GM18519 (cell line): ENCODE results near the gene GRB10.

ENCODE experiments used
- ATAC-seq: cut with Tn5 transposase; IDR thresholded peaks from one replicate; pipeline ENCODE4 v1.9.1; 2021; ENCODE audit warnings: mild to moderate bottlenecking, moderate library complexity; ENCODE audit not compliant: unreplicated experiment, low FRiP score

GRB10 gene

GRCh38 chr7:50676740-50677637 is 105.7 kb downstream of the GRB10 start:
- ATAC-seq, result no peak

GRCh38 chr7:50676079-50676478 is 106.6 kb downstream of the GRB10 start:
- no peak for ATAC-seq

- ATAC-seq, result no peak
Measured at GRCh38 chr7:50674896-50675835, 107.5 kb downstream of the GRB10 start.

GRCh38 chr7:50674299-50674698 is 108.4 kb downstream of the GRB10 start:
- no peak for ATAC-seq

GRCh38 chr7:50673096-50673495 is 109.6 kb downstream of the GRB10 start:
- ATAC-seq, result no peak

GRCh38 chr7:50672045-50672444 is 110.7 kb downstream of the GRB10 start:
- no peak for ATAC-seq

- no peak for ATAC-seq
Measured at GRCh38 chr7:50671386-50671785, 111.3 kb downstream of the GRB10 start.

GRCh38 chr7:50669890-50670289 is 112.8 kb downstream of the GRB10 start:
- no peak for ATAC-seq

GRCh38 chr7:50667789-50668226 is 114.9 kb downstream of the GRB10 start:
- ATAC-seq, result no peak

GRCh38 chr7:50667338-50667737 is 115.4 kb downstream of the GRB10 start:
- no peak for ATAC-seq

GRCh38 chr7:50666124-50666496 is 116.6 kb downstream of the GRB10 start:
- ATAC-seq, result no peak

- no peak for ATAC-seq
Measured at GRCh38 chr7:50665403-50666123, 117.1 kb downstream of the GRB10 start.

GRCh38 chr7:50664937-50665336 is 117.8 kb downstream of the GRB10 start:
- ATAC-seq, result peak; percentile 25

- peak; percentile 74 for ATAC-seq
Measured at GRCh38 chr7:50664461-50664922, 118.2 kb downstream of the GRB10 start.

- no peak for ATAC-seq
Measured at GRCh38 chr7:50663396-50664102, 119.1 kb downstream of the GRB10 start.

- no peak for ATAC-seq
Measured at GRCh38 chr7:50662996-50663395, 119.7 kb downstream of the GRB10 start.

GRCh38 chr7:50662041-50662694 is 120.5 kb downstream of the GRB10 start:
- ATAC-seq, result no peak

GRCh38 chr7:50661345-50662040 is 121.2 kb downstream of the GRB10 start:
- peak; percentile 37 for ATAC-seq

- no peak for ATAC-seq
Measured at GRCh38 chr7:50660830-50661175, 121.9 kb downstream of the GRB10 start.
